Endodermal cell (in vitro differentiated cells): Measurements from ENCODE around the gene ATP6V0D1. TPM values are rescaled to one million over a fixed set of nuclear protein-coding genes. Genes with fewer than 3 reads are reported as not detected.

Experiments
- DNase-seq: peaks from one replicate; pipeline ENCODE4 v3.0.0-alpha.2; 2017
- H3K27ac ChIP-seq: 2 replicates; pipeline ENCODE4 v1.5.1; 2013; ENCODE audit warnings: mild to moderate bottlenecking, low read depth, low read length, moderate library complexity
- H3K27me3 ChIP-seq: 2 replicates; pipeline ENCODE4 v1.6.1; 2013; ENCODE audit warnings: mild to moderate bottlenecking, low read length, moderate library complexity; ENCODE audit not compliant: insufficient read depth, control insufficient read depth, poor library complexity, severe bottlenecking
- H3K36me3 ChIP-seq: 2 replicates; pipeline ENCODE4 v1.7.0; 2013; ENCODE audit warnings: mild to moderate bottlenecking, low read length, moderate library complexity; ENCODE audit not compliant: control insufficient read depth, insufficient read depth
- H3K4me1 ChIP-seq: one replicate; pipeline ENCODE4 v1.7.0; 2013; ENCODE audit warnings: low read length; ENCODE audit not compliant: control insufficient read depth, insufficient read depth
- H3K4me3 ChIP-seq: 2 replicates; pipeline ENCODE4 v1.5.1; 2013; ENCODE audit warnings: mild to moderate bottlenecking, low read length, moderate library complexity
- H3K9ac ChIP-seq: 2 replicates; pipeline ENCODE4 v1.6.1; 2013; ENCODE audit warnings: mild to moderate bottlenecking, low read length, moderate library complexity; ENCODE audit not compliant: poor library complexity, severe bottlenecking; ENCODE audit errors: extremely low read depth
- H3K9me3 ChIP-seq: 2 replicates; pipeline ENCODE4 v1.6.1; 2013; ENCODE audit warnings: mild to moderate bottlenecking, low read length, moderate library complexity; ENCODE audit not compliant: control insufficient read depth
- H3K27ac Mint-ChIP-seq: 2 replicates; pipeline ENCODE4 v1.8.0; 2020; ENCODE audit warnings: mixed read lengths
- H3K27me3 Mint-ChIP-seq: 2 replicates; pipeline ENCODE4 v1.8.0; 2021; ENCODE audit warnings: mild to moderate bottlenecking, mixed read lengths; ENCODE audit not compliant: insufficient read depth
- H3K36me3 Mint-ChIP-seq: 2 replicates; pipeline ENCODE4 v1.8.0; 2020; ENCODE audit warnings: low read depth, mixed read lengths
- H3K4me1 Mint-ChIP-seq: 2 replicates; pipeline ENCODE4 v1.8.0; 2020; ENCODE audit warnings: mixed read lengths
- H3K4me3 Mint-ChIP-seq: 2 replicates; pipeline ENCODE4 v1.8.0; 2020; ENCODE audit warnings: mild to moderate bottlenecking, moderate library complexity, mixed read lengths
- H3K9me3 Mint-ChIP-seq: 2 replicates; pipeline ENCODE4 v1.8.0; 2020; ENCODE audit warnings: mild to moderate bottlenecking, mixed read lengths
- WGBS, 2 experiments: methylation state at CpG; one replicate each; pipeline versions ENCODE4 v1.1.5 to v1.1.7; 2013; ENCODE audit warnings: missing lambda C conversion rate in 2 of 2, mixed read lengths in 1 of 2; ENCODE audit not compliant: insufficient coverage in 1 of 2, insufficient read length in 1 of 2; 5-methylcytosine and 5-hydroxymethylcytosine counted together
- total RNA-seq, 2 donors: library from RNA; stranded (reverse); fragmentation: NEBNext Ultra II Directional in 1 of 2; extraction: Animal tissue kit (Norgen Biotek cat#: 25700) in 1 of 2; gene quantifications; 2 replicates in 1 of 2; 3 replicates in 1 of 2; pipeline ENCODE4 v1.2.1, GENCODE V29; 2021
- TF ChIP-seq, protein P1 (sequence below): fragments of 200-600 bp; sonication (generic); conservative IDR thresholded peaks from 2 replicates; pipeline ENCODE4 v1.5.0; 2021; ENCODE audit warnings: antibody characterized with exemption, mild to moderate bottlenecking

ATP6V0D1 gene
- total RNA-seq, 2 donors from 2014 or later, result 56.0 to 58.3 TPM

DNA sequence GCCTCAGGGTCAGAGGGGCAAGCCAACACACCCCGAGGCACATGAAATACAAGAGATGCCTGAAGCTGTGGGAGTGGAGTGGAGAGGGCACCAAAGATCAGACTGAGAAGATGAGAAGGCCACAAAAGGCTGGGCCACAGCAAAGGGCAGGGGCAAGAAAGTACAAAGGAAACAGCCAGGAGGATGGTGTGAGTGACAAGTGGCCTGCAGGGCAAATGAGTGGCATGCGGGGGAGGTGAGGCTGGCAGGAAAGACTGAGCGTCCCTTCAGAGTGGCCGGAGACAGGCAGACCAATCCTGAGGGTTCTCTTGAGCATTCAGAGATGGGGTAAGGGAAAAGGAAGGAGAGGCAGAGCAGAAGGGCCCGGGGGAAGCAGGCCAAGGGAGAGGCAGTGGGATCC lies 26.9 kb downstream of the ATP6V0D1 start:
- H3K9me3 Mint-ChIP-seq, result no peaks in the 10 kb centered on the region
- Histone ChIP-seq H3K9me3 (no peaks in the 10 kb centered on the region), H3K9ac (no peak overlapping the region), H3K36me3 (peaks cover 14% of the 10 kb centered on the region), H3K27ac (peak overlapping the region; percentile 36), H3K27me3 (no peaks in the 10 kb centered on the region), H3K4me1 (no peaks in the 10 kb centered on the region), H3K4me3 (no peak overlapping the region)
- no peak overlapping the region for H3K4me3 Mint-ChIP-seq
- no peaks in the 10 kb centered on the region for H3K27me3 Mint-ChIP-seq
- peaks cover 14% of the 10 kb centered on the region for H3K36me3 Mint-ChIP-seq
- TF ChIP-seq, protein P1, sequence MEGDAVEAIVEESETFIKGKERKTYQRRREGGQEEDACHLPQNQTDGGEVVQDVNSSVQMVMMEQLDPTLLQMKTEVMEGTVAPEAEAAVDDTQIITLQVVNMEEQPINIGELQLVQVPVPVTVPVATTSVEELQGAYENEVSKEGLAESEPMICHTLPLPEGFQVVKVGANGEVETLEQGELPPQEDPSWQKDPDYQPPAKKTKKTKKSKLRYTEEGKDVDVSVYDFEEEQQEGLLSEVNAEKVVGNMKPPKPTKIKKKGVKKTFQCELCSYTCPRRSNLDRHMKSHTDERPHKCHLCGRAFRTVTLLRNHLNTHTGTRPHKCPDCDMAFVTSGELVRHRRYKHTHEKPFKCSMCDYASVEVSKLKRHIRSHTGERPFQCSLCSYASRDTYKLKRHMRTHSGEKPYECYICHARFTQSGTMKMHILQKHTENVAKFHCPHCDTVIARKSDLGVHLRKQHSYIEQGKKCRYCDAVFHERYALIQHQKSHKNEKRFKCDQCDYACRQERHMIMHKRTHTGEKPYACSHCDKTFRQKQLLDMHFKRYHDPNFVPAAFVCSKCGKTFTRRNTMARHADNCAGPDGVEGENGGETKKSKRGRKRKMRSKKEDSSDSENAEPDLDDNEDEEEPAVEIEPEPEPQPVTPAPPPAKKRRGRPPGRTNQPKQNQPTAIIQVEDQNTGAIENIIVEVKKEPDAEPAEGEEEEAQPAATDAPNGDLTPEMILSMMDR, result no peak
- peak overlapping the region; percentile 40 for H3K27ac Mint-ChIP-seq
- no peaks in the 10 kb centered on the region for H3K4me1 Mint-ChIP-seq
- WGBS, 2 experiments, result 70 to 90% methylated on average over 5 of the region's 5 CpGs
- DNase-seq, result no peak

DNA sequence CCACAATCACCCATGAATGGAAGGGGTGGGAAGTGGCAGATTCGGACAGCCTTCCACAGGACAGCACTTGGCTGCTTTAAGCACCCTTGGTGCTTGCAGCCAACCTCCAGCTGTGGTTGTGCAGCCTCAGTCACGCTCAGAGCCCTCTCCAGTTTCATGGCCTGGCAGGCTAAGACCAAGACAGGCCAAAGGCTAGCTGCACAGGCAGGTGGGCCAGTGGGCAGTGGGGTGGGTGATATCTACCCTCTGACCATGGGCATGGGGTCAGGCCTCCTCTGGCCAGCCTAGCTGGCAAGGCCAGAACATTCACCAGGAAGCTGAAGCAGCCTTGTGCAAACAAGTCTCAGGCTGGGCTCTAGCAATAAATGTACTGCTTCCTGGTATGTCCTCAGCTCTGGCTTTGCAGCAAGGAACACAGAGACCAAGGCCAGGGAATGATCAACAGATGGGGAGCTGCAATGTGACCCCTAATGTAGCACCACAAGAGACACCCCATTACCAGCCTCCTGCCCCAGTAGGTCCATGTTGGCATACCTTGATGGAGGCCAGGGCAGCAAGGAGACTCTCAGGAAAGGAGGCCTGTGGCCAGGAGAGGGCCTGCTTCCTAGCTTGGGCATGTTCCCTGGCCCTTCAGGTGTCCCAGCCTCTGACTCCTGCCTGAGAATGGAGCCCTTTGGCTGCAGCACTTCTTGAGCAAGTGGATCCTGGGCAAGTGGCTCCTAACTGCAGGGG lies 29.1 kb downstream of the ATP6V0D1 start:
- no peak for DNase-seq
- 88 to 94% methylated on average over 1 to 2 of the region's 2 CpGs for WGBS, 2 experiments
- no peak overlapping the region for H3K4me3 ChIP-seq
- TF ChIP-seq, protein P1, result no peak
- H3K36me3 ChIP-seq, result peaks cover 30% of the 10 kb centered on the region
- Mint-ChIP-seq H3K4me1 (no peaks in the 10 kb centered on the region), H3K36me3 (peaks cover 23% of the 10 kb centered on the region), H3K27ac (no peak overlapping the region), H3K4me3 (no peak overlapping the region), H3K27me3 (no peaks in the 10 kb centered on the region), H3K9me3 (no peaks in the 10 kb centered on the region)
- no peaks in the 10 kb centered on the region for H3K4me1 ChIP-seq
- no peak overlapping the region for H3K27ac ChIP-seq
- H3K9ac ChIP-seq, result no peak overlapping the region
- H3K27me3 ChIP-seq, result no peaks in the 10 kb centered on the region
- no peaks in the 10 kb centered on the region for H3K9me3 ChIP-seq

DNA sequence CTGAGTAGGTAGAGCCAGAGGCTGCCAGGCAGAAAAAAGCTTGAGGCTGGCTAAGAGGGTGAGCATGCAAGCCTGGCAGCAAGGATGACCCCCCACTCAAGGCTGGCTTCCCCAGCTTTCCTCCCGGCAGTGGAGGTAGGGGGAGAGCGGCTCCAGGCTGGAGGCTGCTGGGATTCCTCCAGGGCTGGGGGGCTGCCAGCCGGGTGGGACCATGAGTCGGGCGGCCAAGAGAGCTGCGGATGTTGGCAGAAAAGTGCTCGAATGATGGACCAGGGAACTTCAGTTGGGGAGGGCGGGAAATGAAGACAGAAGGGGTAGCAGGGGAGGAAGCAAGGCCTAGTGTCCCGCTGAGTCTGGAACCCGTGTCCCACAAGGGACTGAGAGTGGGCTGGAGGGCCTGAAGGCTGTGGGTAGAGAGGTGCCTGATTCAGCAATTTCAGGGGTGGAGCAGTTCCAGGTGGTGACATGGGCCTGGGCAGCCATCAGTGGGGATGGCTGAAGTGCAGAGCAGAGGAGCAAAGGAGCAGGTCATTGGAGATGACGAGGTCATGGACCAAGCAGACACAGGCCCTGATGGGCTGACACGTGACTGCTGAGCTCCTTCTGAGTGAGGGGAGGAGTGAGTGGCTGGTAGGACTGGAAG lies 29.8 kb downstream of the ATP6V0D1 start:
- whole genome bisulfite sequencing, 2 experiments, result 93 to 100% methylated on average over 5 to 12 of the region's 12 CpGs
- no peaks in the 10 kb centered on the region for H3K4me1 Mint-ChIP-seq
- H3K27ac Mint-ChIP-seq, result peak overlapping the region; percentile 72

More for the DNA sequence above, 29.8 kb downstream of the ATP6V0D1 start:
- peaks cover 30% of the 10 kb centered on the region for H3K36me3 ChIP-seq
- no peak for DNase-seq
- no peaks in the 10 kb centered on the region for H3K27me3 Mint-ChIP-seq
- H3K4me3 ChIP-seq, result no peak overlapping the region
- no peak overlapping the region for H3K4me3 Mint-ChIP-seq
- H3K9ac ChIP-seq, result no peak overlapping the region
- H3K9me3 Mint-ChIP-seq, result no peaks in the 10 kb centered on the region
- H3K36me3 Mint-ChIP-seq, result peaks cover 28% of the 10 kb centered on the region
- no peaks in the 10 kb centered on the region for H3K4me1 ChIP-seq
- TF ChIP-seq, protein P1, result no peak
- no peaks in the 10 kb centered on the region for H3K9me3 ChIP-seq
- H3K27ac ChIP-seq, result no peak overlapping the region
- no peaks in the 10 kb centered on the region for H3K27me3 ChIP-seq
